ENCODE data around the gene ZNF350.
A peak's percentile ranks its signal among the peaks of the same experiment; 100 is the strongest.
"Not testable (repeated sequence)": the region's sequence is repeated elsewhere in the genome, so short reads cannot be mapped to it uniquely, and the experiment has no call there.

ZNF350 gene

GRCh38 chr19:51986309-51987291 lies at the start of gene ZNF350:
ZNF350 (minus strand) TSS chr19:51986840; CDS start chr19:51974360, 12,480 bp downstream.
- DNase-seq, result peak; percentile 90

- DNase-seq, result no peak
These were observed 47.5 kb upstream of the ZNF350 start for GRCh38 chr19:52034051-52034728.

DNA sequence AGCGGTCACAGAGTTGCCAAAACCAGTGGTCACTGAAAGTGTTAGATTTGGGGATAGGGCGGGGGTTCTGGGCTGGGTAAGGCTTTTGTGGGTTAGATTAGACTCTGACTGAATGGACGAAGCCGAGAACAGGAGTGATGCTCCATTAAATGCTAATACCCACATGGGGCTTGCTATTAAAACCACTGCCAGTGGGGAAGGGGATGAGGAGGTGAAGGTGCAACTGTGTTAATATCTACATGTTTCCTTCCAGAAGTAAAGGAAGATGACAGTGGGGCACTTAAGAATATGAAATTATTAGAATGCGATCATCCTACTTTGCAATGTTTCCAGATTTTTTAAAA lies 42.1 kb upstream of the ZNF350 start:
- DNase-seq, result no peak

DNA sequence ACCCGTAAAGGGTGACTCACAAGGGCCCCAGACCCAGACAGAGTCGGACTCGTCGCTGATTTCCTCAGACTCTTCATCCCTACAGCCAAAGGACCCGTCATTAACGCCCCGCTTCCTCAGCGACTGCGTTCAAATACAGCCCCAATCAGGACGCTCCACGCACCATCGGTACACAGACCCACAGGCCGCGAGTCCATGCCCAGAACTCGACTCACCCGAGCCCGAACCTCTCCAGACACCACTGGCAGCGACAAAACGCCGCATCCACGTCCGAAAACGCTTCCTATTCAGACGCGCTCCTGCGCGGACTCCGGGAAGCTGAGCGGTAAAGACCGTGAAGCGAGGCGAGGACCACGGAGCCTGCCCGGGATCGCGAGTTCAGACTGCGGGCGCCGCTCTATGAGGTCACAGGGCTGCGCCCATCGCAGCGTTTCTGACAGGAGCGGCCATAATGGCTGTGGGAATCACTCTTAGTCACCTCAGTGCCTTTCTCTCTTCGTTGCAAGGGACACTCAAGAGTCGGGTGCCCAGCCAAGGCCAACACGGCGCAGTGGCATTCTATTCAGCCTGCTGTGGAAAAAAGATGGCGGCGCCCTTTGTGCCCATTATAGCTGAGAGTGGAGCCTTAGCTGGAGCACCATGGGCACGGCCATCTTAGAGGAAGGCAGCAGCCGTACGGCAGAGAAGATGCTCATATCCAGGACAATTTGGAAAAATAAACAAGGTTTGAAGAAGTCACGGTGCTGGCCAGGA lies 41.6 kb upstream of the ZNF350 start, which contains the start of gene ZNF614:
TSS of gene ZNF614 (minus strand) at position 353 of the 753 bp plus-strand sequence. CDS start 2,634 bp downstream, outside the sequence.
- DNase-seq, result peak; percentile 95

DNA sequence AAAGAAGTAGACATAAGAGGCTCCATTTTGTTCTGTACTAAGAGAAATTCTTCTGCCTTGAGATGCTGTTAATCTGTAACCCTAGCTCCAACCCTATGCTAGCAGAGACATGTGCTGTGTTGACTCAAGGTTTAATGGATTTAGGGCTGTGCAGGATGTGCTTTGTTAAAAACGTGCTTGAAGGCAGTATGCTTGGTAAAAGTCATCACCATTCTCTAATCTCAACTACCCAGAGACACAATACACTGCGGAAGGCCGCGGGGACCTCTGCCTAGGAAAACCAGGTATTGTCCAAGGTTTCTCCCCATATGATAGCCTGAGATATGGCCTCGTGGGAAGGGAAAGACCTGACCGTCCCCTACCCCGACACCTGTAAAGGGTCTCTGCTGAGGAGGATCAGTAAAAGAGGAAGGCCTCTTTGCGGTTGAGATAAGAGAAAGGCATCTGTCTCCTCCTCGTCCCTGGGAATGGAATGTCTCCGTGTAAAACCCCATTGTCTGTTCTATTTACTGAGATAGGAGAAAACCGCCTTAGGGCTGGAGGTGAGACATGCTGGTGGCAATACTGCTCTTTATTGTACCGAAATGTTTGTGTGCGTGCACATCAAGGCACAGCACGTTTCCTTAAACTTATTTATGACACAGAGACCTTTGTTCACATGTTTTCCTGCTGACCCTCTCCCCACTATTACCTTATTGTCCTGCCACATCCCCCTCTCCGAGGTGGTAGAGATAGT lies 39.8 kb upstream of the ZNF350 start:
- DNase-seq, result not testable (repeated sequence)

DNA sequence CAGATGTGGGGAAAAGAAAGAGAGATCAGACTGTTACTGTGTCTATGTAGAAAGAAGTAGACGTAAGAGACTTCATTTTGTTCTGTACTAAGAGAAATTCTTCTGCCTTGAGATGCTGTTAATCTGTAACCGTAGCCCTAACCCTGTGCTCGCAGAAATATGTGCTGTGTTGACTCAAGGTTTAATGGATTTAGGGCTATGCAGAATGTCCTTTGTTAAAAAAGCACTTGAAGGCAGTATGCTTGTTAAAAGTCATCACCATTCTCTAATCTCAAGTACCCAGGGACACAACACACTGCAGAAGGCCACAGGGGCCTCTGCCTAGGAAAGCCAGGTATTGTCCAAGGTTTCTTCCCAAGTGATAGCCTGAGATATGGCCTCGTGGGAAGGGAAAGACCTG lies 37.8 kb upstream of the ZNF350 start:
- not testable (repeated sequence) for DNase-seq

DNA sequence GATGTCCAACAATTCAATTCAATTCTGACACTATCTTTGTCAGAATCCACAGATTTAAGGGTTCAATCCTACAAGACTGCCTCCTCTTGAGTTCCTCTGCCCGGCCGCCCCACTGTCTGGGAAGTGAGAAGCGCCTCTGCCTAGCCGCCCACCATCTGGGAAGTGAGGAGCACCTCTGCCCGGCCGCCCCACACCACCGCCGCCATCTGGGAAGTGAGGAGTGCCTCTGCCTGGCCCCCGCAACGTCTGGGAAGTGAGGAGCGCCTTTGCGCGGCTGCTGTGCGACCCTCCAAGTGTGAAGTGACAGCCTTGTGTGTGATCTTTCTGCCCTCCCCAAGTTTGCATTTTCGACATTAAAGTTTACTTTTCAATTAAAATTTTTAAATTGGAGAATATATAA lies 35.6 kb upstream of the ZNF350 start:
- DNase-seq, result no peak

DNA sequence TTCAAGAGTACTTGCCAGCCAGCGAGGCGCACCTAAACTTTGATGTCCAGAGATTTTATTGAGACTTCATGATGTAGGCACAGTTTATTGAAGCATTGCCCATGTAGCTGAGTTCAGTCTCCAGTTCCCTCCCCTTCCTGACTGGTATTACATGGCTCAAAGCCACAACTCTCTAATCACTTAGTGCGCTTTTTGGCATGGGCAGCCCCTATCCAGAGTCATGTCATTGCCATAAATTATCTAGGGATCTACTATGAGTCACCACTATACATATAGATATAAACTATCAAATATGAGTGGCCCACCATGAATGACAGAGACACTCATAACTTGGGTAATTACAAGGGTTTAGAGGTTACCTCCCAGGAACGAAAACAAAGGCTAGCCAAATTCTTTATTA lies 33.9 kb upstream of the ZNF350 start:
- no peak for DNase-seq

- DNase-seq, result no peak
These were observed 24.0 kb upstream of the ZNF350 start for GRCh38 chr19:52010674-52011073.

DNA sequence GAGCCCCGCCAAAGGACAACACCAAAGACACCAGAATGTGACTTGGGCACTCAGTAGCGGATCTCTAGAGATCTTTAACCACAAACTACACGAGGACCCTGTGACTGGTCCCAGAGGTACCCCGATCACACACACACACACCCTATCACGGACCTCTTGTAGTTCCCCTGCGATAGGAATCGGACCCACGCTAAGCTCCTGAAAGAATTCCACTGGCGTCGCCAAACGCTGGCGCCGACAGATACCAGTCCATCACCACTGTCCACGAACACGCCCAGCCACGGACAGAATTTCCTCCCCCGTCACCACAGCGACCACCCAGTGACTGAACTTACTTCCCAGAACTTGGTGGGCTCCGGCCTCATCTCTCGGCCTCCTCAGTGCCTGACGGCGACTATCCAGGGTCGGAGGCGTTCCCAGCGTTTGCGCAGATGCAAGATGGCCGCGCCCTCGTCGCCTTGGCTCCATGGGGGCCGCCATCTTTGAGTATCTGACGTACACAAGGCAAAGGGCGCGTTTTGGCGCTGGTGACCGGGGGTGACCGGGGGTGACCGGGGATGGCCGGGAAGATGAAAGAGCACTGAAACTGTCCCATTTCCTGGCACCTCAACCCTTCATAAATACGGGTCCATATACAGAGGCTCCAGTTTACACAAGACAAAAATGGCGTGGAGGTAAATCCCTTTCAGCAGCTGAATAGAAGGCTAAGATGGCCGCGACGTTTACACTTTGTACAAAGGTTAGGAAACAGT lies 21.3 kb upstream of the ZNF350 start, which contains the start of gene ZNF615:
TSS of gene ZNF615 (minus strand) at position 406 of the 752 bp plus-strand sequence. CDS start 4,500 bp downstream, outside the sequence.
- DNase-seq, result peak; percentile 98

DNA sequence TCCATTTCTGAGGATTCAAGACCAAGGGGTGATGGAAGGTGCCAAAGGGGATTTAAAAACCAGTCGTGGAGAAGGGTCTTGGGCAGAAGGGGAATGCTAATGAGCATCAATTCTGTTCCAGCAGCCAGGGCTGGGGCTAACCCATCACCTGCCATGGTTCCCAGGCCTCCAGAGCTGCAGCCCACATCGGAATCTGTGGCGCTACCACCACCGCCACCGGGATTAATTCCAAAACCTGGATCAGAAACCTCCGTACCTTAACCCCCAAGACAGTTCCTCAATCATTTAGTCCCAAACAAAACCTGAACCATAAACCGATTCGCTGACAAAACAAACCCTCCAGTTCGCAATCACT lies 20.8 kb upstream of the ZNF350 start:
- DNase-seq, result no peak

- DNase-seq, result no peak
These were observed 7.5 kb upstream of the ZNF350 start for GRCh38 chr19:51994048-51994644.

- no peak for DNase-seq
These were observed 6.8 kb upstream of the ZNF350 start for GRCh38 chr19:51993422-51993821.

- no peak for DNase-seq
These were observed 3.3 kb downstream of the ZNF350 start for GRCh38 chr19:51983361-51983760.

DNA sequence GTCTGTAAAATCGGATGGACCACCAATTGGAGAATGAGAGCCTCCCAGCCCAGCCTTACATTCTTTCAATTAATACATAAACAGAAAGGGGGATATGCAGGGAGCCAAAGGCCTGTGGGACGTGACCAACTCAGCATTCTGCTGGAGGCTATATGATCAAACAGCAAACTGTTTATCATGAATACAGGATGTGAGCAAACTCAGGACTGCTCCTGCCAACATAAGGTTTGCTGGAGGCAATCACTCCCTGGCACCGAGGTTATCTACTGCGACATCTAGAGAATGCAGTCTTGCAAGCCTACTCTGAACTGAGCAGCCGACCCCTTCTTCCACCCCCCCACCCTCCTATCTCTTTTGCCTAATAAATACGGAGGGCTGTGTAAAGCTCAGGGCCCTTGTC lies 5.7 kb downstream of the ZNF350 start:
- DNase-seq, result not testable (repeated sequence)

DNA sequence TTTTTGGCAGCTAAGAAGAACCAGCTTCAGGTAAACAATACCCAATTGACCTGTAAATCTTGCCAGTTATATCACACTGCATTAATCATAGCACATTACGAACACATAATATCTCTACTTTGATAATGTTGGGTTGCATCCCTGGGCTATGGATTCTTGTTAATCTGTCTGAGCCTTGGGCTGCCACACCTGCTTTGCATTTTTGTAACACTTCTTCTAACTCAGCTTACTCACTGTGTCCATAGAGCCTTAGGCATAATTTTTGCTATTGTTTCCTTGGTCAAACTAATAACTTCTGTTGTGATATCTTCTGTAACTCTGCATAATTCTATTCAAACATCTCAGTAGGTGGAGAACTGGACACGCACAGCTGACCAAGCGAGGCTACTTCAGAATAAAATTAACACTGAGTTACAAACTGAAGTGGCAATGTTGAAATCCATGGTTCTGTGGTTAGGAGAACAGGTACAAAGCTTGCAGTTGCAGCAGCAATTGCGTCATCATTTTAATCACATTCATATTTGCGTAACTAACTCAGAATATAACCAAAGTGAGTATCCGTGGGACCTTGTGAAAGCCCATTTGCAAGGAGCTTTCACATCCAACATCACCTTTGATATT lies 6.4 kb downstream of the ZNF350 start:
- no peak for DNase-seq

DNA sequence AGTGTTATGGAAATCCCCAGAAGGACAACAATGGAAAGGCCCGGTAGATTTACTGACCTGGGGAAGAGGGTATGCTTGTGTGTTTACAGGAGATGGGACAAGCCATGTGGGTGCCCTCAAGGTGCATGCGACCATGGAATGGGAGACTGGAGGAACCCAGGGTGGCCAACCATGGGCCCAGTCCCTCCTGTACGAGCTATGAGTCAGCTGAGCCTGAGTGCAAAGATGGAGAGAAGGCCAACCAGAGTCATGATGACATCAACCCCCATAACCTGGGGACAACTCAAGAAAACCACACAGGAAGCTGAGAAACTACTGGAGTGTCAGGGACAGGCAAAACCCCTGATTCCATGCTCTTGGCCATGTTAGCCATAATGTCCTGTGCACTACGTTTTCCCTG lies 7.8 kb downstream of the ZNF350 start:
- DNase-seq, result no peak

- DNase-seq, result no peak
These were observed 9.3 kb downstream of the ZNF350 start for GRCh38 chr19:51977346-51977745.

GRCh38 chr19:51976852-51977251 lies 9.8 kb downstream of the ZNF350 start:
- no peak for DNase-seq

DNA sequence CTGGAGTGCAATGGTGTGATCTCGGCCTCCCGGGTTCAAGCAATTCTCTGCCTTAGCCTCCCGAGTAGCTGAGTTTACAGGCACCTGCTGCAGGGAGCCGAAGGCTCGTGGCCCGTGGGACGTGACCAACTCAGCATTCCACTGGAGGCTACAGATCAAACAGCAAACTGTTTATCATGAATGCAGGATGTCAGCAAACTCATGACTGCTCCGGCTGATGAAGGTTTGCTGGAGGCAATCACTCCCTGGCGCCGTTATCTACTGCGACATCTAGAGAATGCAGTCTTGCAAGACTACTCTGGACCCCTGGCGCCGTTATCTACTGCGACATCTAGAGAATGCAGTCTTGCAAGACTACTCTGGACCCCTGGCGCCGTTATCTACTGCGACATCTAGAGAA lies 10.9 kb downstream of the ZNF350 start:
- not testable (repeated sequence) for DNase-seq

DNA sequence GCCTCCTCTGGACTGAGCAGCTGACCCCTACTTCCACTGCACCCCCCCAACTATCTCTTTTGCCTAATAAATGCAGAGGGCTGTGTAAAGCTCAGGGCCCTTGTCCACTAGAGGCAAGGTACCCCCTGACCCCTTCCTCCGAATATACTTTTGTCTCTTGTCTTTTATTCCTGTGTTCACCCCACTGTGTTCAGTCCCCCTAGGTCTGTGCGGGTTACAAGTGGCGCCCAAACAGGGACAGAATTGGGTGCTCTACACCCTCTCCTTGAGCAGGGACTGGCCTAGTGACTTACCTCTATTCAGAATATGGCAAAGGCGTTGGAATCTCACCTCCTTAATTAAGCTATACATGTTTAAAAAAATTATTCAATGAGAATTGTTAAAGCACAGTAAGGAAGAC lies 15.0 kb downstream of the ZNF350 start:
- no peak for DNase-seq

All from activated CD8-positive, alpha-beta memory T cell treated with anti-CD3 and anti-CD28 coated beads for 24 hours (primary cell).